Measurements from ENCODE around the gene PRPH.

GRCh38 chr12:49295082-49295936 is at the start of gene PRPH:
- no peak for TF ChIP-seq POLR2A (IDR thresholded peaks at IDR 0.05)
- TF ChIP-seq, protein P1, sequence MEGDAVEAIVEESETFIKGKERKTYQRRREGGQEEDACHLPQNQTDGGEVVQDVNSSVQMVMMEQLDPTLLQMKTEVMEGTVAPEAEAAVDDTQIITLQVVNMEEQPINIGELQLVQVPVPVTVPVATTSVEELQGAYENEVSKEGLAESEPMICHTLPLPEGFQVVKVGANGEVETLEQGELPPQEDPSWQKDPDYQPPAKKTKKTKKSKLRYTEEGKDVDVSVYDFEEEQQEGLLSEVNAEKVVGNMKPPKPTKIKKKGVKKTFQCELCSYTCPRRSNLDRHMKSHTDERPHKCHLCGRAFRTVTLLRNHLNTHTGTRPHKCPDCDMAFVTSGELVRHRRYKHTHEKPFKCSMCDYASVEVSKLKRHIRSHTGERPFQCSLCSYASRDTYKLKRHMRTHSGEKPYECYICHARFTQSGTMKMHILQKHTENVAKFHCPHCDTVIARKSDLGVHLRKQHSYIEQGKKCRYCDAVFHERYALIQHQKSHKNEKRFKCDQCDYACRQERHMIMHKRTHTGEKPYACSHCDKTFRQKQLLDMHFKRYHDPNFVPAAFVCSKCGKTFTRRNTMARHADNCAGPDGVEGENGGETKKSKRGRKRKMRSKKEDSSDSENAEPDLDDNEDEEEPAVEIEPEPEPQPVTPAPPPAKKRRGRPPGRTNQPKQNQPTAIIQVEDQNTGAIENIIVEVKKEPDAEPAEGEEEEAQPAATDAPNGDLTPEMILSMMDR (IDR thresholded peaks at IDR 0.05): no peak
- TF ChIP-seq EP300 (IDR thresholded peaks at IDR 0.05): no peak
